Skeletal muscle tissue (tissue), 4 donors: ENCODE results near the gene NR1H2. TPM values are rescaled to one million over a fixed set of nuclear protein-coding genes. Genes with fewer than 3 reads are reported as not detected.

Source experiments
- H3K27ac ChIP-seq: one replicate; pipeline ENCODE4 v1.7.0; 2013; ENCODE audit warnings: mild to moderate bottlenecking, low read depth, low read length, inconsistent platforms
- H3K27me3 ChIP-seq, 3 donors: one replicate each; pipeline ENCODE4 v1.7.0; 2013; ENCODE audit warnings: low read length in 3 of 3; ENCODE audit not compliant: control insufficient read depth in 3 of 3, insufficient read depth in 3 of 3
- H3K36me3 ChIP-seq, 3 donors: one replicate each; pipeline ENCODE4 v1.7.0; 2013; ENCODE audit warnings: low read length in 3 of 3; ENCODE audit not compliant: control insufficient read depth in 3 of 3, insufficient read depth in 3 of 3
- H3K4me1 ChIP-seq, 3 donors: one replicate each; pipeline ENCODE4 v1.7.0; 2013; ENCODE audit warnings: low read length in 3 of 3, mild to moderate bottlenecking in 3 of 3; ENCODE audit not compliant: control insufficient read depth in 3 of 3, insufficient read depth in 3 of 3
- H3K4me3 ChIP-seq, 3 donors: one replicate each; pipeline ENCODE4 v1.7.0; 2013; ENCODE audit warnings: low read length in 3 of 3
- H3K9ac ChIP-seq, 3 donors: one replicate each; pipeline ENCODE4 v1.7.0; 2013; ENCODE audit warnings: low read length in 3 of 3, mild to moderate bottlenecking in 3 of 3, moderate library complexity in 2 of 3, low read depth in 1 of 3
- H3K9me3 ChIP-seq, 3 donors: one replicate each; pipeline ENCODE4 v1.7.0; 2013; ENCODE audit warnings: low read length in 3 of 3; ENCODE audit not compliant: control insufficient read depth in 3 of 3
- total RNA-seq: library from RNA; depleted of rRNA; stranded (reverse); fragments of >200 nt; gene quantifications from one replicate; pipeline ENCODE4 v1.2.3, GENCODE V29; 2014
- donor health status: Osteomylitis.

The NR1H2 gene
- total RNA-seq, 1 donor from 2014 or later, result 32.9 TPM

- Histone ChIP-seq H3K4me1 (no peaks in the 10 kb centered on the region), H3K4me3 (no peak overlapping the region), H3K27ac (no peak overlapping the region), H3K27me3 (no peaks in the 10 kb centered on the region), H3K36me3 (peaks cover 5 to 6% (median 6%) of the 10 kb centered on the region in 3 donors), H3K9me3 (no peaks in the 10 kb centered on the region), H3K9ac (no peak overlapping the region)
These were observed 25.6 kb downstream of the NR1H2 start for GRCh38 chr19:50401605-50402450.

- Histone ChIP-seq H3K9me3 (no peaks in the 10 kb centered on the region), H3K36me3 (peaks cover 6 to 9% (median 7%) of the 10 kb centered on the region in 3 donors), H3K9ac (no peak overlapping the region), H3K27ac (no peak overlapping the region), H3K4me3 (no peak overlapping the region), H3K27me3 (no peaks in the 10 kb centered on the region), H3K4me1 (no peaks in the 10 kb centered on the region)
These were observed 26.5 kb downstream of the NR1H2 start for GRCh38 chr19:50402544-50403301.

- Histone ChIP-seq H3K9ac (no peak overlapping the region), H3K36me3 (peaks cover 8 to 18% (median 15%) of the 10 kb centered on the region in 3 donors), H3K4me3 (no peak overlapping the region), H3K4me1 (no peaks in the 10 kb centered on the region), H3K27me3 (no peaks in the 10 kb centered on the region), H3K9me3 (no peaks in the 10 kb centered on the region), H3K27ac (no peak overlapping the region)
These were observed 30.0 kb downstream of the NR1H2 start for GRCh38 chr19:50406156-50406820.

GRCh38 chr19:50406829-50407228, 30.6 kb downstream of the NR1H2 start:
- Histone ChIP-seq H3K27ac (no peak overlapping the region), H3K9me3 (no peaks in the 10 kb centered on the region), H3K9ac (no peak overlapping the region), H3K4me3 (no peak overlapping the region), H3K27me3 (no peaks in the 10 kb centered on the region), H3K36me3 (peaks cover 8 to 18% (median 15%) of the 10 kb centered on the region in 3 donors), H3K4me1 (no peaks in the 10 kb centered on the region)

GRCh38 chr19:50409347-50409746, 33.1 kb downstream of the NR1H2 start:
- Histone ChIP-seq H3K9me3 (no peaks in the 10 kb centered on the region), H3K27me3 (no peaks in the 10 kb centered on the region), H3K27ac (no peak overlapping the region), H3K9ac (no peak overlapping the region), H3K4me1 (no peaks in the 10 kb centered on the region), H3K36me3 (peaks cover 5 to 18% (median 10%) of the 10 kb centered on the region in 3 donors), H3K4me3 (no peak overlapping the region)

- H3K9ac ChIP-seq, result no peak overlapping the region
- peaks cover 5 to 18% (median 10%) of the 10 kb centered on the region in 3 donors for H3K36me3 ChIP-seq
- no peaks in the 10 kb centered on the region for H3K9me3 ChIP-seq
- peaks cover 2 to 3% (median 3%) of the 10 kb centered on the region in 3 donors for H3K4me1 ChIP-seq
- no peaks in the 10 kb centered on the region for H3K27me3 ChIP-seq
- H3K4me3 ChIP-seq, result no peak overlapping the region
- no peak overlapping the region for H3K27ac ChIP-seq
These were observed 33.9 kb downstream of the NR1H2 start for GRCh38 chr19:50410109-50410508.

- no peak overlapping the region for H3K27ac ChIP-seq
- H3K27me3 ChIP-seq, result no peaks in the 10 kb centered on the region
- no peak overlapping the region for H3K9ac ChIP-seq
- H3K4me3 ChIP-seq, result no peak overlapping the region
- H3K9me3 ChIP-seq, result no peaks in the 10 kb centered on the region
- H3K36me3 ChIP-seq, result peaks cover 2 to 9% (median 8%) of the 10 kb centered on the region in 3 donors
- peaks cover 2 to 3% (median 3%) of the 10 kb centered on the region in 3 donors for H3K4me1 ChIP-seq
These were observed 36.2 kb downstream of the NR1H2 start for GRCh38 chr19:50412419-50412818.

- Histone ChIP-seq H3K4me3 (no peak overlapping the region), H3K9me3 (no peaks in the 10 kb centered on the region), H3K4me1 (peaks cover 2 to 3% (median 3%) of the 10 kb centered on the region in 3 donors), H3K9ac (no peak overlapping the region), H3K36me3 (peaks cover 2 to 9% (median 8%) of the 10 kb centered on the region in 3 donors), H3K27ac (no peak overlapping the region), H3K27me3 (peaks cover 0 to 4% (median 1%) of the 10 kb centered on the region in 3 donors)
These were observed 36.8 kb downstream of the NR1H2 start for GRCh38 chr19:50413096-50413495.

- Histone ChIP-seq H3K36me3 (peaks cover 2 to 9% (median 8%) of the 10 kb centered on the region in 3 donors), H3K27ac (no peak overlapping the region), H3K4me3 (no peak overlapping the region), H3K9ac (no peak overlapping the region), H3K9me3 (no peaks in the 10 kb centered on the region), H3K4me1 (peaks cover 2 to 4% (median 3%) of the 10 kb centered on the region in 3 donors), H3K27me3 (peaks cover 0 to 7% (median 4%) of the 10 kb centered on the region in 3 donors)
These were observed 37.3 kb downstream of the NR1H2 start for GRCh38 chr19:50413531-50413930.
